ENCODE measurements around the gene YES1.

The YES1 gene

DNA sequence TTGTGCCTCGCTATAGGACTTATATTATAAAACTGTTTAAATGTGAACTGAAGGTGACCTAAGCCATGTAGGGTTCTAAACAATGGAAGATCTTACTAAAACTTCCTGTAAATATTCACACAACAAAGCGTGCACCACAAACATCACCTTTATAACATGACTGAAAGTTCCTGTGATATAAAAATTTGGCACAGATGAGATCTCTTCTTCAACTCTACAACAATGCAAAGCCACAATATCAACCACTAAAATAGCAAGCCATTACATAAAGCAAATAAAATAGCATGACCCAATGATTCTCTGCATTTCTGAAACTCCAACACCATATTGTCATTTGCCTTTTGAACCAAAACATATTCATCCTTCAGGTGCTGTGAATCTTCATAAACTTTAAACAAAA lies 3.5 kb downstream of the YES1 start:
- no peak overlapping the region for H2AFZ ChIP-seq (ENCODE audit: low read length)
- no peak overlapping the region for H3K9ac ChIP-seq (ENCODE audit: low read length)
- no peak for DNase-seq
- H3K27me3 ChIP-seq (replicated peaks; ENCODE audit: insufficient read depth, low read length): peaks cover 16% of the 10 kb centered on the region
- H3K4me1 ChIP-seq (ENCODE audit: low read length): peaks cover 22% of the 10 kb centered on the region
- TF ChIP-seq EZH2 (optimal IDR thresholded peaks at IDR 0.05; ENCODE audit: low read depth, low read length) (no peak), EZH2phosphoT487 (IDR thresholded peaks at IDR 0.05; ENCODE audit: low read length) (no peak)
- TF ChIP-seq, protein P1, sequence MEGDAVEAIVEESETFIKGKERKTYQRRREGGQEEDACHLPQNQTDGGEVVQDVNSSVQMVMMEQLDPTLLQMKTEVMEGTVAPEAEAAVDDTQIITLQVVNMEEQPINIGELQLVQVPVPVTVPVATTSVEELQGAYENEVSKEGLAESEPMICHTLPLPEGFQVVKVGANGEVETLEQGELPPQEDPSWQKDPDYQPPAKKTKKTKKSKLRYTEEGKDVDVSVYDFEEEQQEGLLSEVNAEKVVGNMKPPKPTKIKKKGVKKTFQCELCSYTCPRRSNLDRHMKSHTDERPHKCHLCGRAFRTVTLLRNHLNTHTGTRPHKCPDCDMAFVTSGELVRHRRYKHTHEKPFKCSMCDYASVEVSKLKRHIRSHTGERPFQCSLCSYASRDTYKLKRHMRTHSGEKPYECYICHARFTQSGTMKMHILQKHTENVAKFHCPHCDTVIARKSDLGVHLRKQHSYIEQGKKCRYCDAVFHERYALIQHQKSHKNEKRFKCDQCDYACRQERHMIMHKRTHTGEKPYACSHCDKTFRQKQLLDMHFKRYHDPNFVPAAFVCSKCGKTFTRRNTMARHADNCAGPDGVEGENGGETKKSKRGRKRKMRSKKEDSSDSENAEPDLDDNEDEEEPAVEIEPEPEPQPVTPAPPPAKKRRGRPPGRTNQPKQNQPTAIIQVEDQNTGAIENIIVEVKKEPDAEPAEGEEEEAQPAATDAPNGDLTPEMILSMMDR (IDR thresholded peaks at IDR 0.05; ENCODE audit: low read length): no peak
- H3K4me3 ChIP-seq (ENCODE audit: low read length): no peak overlapping the region
- no peaks in the 10 kb centered on the region for H3K9me3 ChIP-seq (replicated peaks; ENCODE audit: insufficient read depth, low read length)
- H3K79me2 ChIP-seq (ENCODE audit: low read length): peaks cover 40% of the 10 kb centered on the region
- no peak overlapping the region for H3K27ac ChIP-seq (ENCODE audit: low read length)
- H4K20me1 ChIP-seq (ENCODE audit: insufficient read depth, low read length): no peaks in the 10 kb centered on the region; the same call in 1 of the 2 replicates
- H3K4me2 ChIP-seq (ENCODE audit: low read depth, low read length): no peak overlapping the region
- H3K36me3 ChIP-seq (replicated peaks; ENCODE audit: insufficient read depth, low read length): no peaks in the 10 kb centered on the region
- H3K9me2 ChIP-seq (replicated peaks; ENCODE audit: insufficient read depth, low read length): no peaks in the 10 kb centered on the region
- H3F3A ChIP-seq (ENCODE audit: insufficient read depth, low read length): peaks cover 19% of the 10 kb centered on the region

DNA sequence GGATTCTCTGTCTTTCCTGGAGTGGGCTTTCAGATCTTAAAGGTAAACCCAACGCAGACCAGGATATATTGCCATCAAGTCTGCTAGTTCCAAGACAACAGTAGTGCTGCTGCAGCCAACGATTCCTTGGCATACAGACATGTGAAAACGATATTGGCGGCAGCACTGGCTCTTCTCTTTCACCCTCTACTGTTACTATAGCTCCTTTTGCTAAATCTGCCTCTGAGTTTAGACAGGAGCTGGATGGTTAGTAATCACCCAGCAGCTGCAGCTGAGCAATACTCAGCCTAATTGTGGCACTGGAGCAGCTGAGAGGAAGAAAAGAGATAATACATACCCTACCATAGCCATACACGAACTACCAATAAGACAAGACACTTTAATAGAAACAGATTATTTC lies 4.0 kb downstream of the YES1 start:
- H3K4me3 ChIP-seq (ENCODE audit: low read length): no peak overlapping the region
- peaks cover 26% of the 10 kb centered on the region for H3K4me1 ChIP-seq (ENCODE audit: low read length)
- no peak overlapping the region for H3K27ac ChIP-seq (ENCODE audit: low read length)
- no peaks in the 10 kb centered on the region; the same call in 1 of the 2 replicates for H4K20me1 ChIP-seq (ENCODE audit: insufficient read depth, low read length)
- H3K27me3 ChIP-seq (replicated peaks; ENCODE audit: insufficient read depth, low read length): peaks cover 16% of the 10 kb centered on the region
- H3K4me2 ChIP-seq (ENCODE audit: low read depth, low read length): no peak overlapping the region
- peaks cover 40% of the 10 kb centered on the region for H3K79me2 ChIP-seq (ENCODE audit: low read length)
- no peak for DNase-seq
- no peak overlapping the region for H3K9ac ChIP-seq (ENCODE audit: low read length)
- H2AFZ ChIP-seq (ENCODE audit: low read length): no peak overlapping the region
- peaks cover 17% of the 10 kb centered on the region for H3F3A ChIP-seq (ENCODE audit: insufficient read depth, low read length)
- TF ChIP-seq EZH2 (optimal IDR thresholded peaks at IDR 0.05; ENCODE audit: low read depth, low read length) (no peak), EZH2phosphoT487 (IDR thresholded peaks at IDR 0.05; ENCODE audit: low read length) (no peak)
- TF ChIP-seq, protein P1 (IDR thresholded peaks at IDR 0.05; ENCODE audit: low read length): no peak
- no peaks in the 10 kb centered on the region for H3K9me3 ChIP-seq (replicated peaks; ENCODE audit: insufficient read depth, low read length)
- no peaks in the 10 kb centered on the region for H3K36me3 ChIP-seq (replicated peaks; ENCODE audit: insufficient read depth, low read length)
- H3K9me2 ChIP-seq (replicated peaks; ENCODE audit: insufficient read depth, low read length): no peaks in the 10 kb centered on the region

DNA sequence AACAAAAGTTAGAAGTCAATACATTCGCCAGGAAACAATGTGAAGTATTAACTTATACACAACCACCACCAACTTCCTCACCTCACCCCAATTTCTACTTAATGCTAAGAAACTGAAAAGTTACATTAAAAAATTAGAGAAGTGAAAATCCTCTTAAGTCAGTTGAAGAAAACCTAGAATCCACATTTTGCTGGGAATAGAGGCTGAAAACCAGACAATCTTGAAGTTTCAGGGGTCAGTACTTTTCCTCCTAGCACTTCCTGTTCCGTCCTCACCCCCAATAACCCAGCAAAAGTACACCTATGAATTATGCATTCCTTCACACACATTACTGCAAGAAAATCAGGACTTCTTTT lies 6.3 kb downstream of the YES1 start:
- Histone ChIP-seq H3K9me3 (replicated peaks; ENCODE audit: insufficient read depth, low read length) (no peaks in the 10 kb centered on the region), H3K27me3 (replicated peaks; ENCODE audit: insufficient read depth, low read length) (peaks cover 16% of the 10 kb centered on the region), H3K79me2 (ENCODE audit: low read length) (peaks cover 54% of the 10 kb centered on the region), H3K36me3 (replicated peaks; ENCODE audit: insufficient read depth, low read length) (no peaks in the 10 kb centered on the region), H3K27ac (ENCODE audit: low read length) (peak overlapping the region; percentile 1; the same call in 1 of the 2 replicates), H3K4me2 (ENCODE audit: low read depth, low read length) (peak overlapping the region; percentile 11; the same call in 1 of the 2 replicates), H2AFZ (ENCODE audit: low read length) (no peak overlapping the region), H3K9me2 (replicated peaks; ENCODE audit: insufficient read depth, low read length) (no peaks in the 10 kb centered on the region), H3K4me3 (ENCODE audit: low read length) (peak overlapping the region; percentile 4), H3K9ac (ENCODE audit: low read length) (no peak overlapping the region; the same call in 1 of the 2 replicates), H3K4me1 (ENCODE audit: low read length) (peaks cover 23% of the 10 kb centered on the region), H3F3A (ENCODE audit: insufficient read depth, low read length) (peaks cover 6% of the 10 kb centered on the region), H4K20me1 (ENCODE audit: insufficient read depth, low read length) (no peaks in the 10 kb centered on the region; the same call in 1 of the 2 replicates)
- TF ChIP-seq EZH2 (optimal IDR thresholded peaks at IDR 0.05; ENCODE audit: low read depth, low read length) (no peak), EZH2phosphoT487 (IDR thresholded peaks at IDR 0.05; ENCODE audit: low read length) (no peak)
- TF ChIP-seq, protein P1 (IDR thresholded peaks at IDR 0.05; ENCODE audit: low read length): no peak
- DNase-seq: no peak

All from MM.1S (cell line).